Stimulated activated CD4-positive, alpha-beta T cell treated with anti-CD3 and anti-CD28 coated beads, Interleukin-12 subunit alpha, Interleukin-12 subunit beta, amount 100 ng/mL, for 48 hours (primary cell): ENCODE results near the gene ACAP1.

Source experiments
- DNase-seq, 3 donors: peaks; one replicate each; pipeline ENCODE4 v3.0.0-alpha.2; 2020; ENCODE audit warnings: low read depth in 2 of 3, low spot score in 1 of 3

The ACAP1 gene

DNA sequence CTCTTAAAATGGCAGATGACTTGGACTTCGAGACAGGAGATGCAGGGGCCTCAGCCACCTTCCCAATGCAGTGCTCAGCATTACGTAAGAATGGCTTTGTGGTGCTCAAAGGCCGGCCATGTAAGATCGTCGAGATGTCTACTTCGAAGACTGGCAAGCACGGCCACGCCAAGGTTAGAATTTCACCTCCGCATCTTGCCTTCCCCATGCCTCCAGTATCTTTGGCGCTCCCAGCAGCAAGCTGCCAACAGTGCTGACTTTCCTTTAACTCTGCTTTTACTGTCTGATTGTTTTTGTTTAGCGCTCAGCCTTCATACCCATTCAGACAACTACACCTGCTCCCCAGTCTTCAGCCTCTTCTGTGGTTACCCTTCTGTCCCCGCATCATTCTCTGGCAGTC is 26.7 kb upstream of the ACAP1 start:
- DNase-seq, result no peak

DNA sequence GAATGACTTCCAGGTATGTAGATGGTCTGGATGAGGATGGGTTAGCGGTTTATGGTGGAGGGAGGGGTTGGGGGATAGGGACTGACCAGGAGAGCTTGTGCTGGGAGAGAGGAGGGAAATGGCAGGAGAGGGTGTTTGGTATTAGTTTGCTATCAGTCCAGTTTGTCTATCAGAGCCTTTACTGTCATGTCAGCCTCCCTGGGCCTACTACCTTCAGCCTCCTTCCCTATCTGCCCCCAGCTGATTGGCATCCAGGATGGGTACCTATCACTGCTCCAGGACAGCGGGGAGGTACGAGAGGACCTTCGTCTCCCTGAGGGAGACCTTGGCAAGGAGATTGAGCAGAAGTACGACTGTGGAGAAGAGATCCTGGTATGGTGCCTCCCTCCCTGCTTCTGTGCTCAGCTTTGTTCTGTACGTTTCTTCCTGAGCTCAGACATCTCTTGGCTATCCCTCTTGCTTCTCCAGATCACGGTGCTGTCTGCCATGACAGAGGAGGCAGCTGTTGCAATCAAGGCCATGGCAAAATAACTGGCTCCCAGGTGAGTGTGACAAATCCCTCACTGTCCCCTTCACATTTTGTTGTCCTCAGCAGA is 25.1 kb upstream of the ACAP1 start:
- DNase-seq, result no peak

DNA sequence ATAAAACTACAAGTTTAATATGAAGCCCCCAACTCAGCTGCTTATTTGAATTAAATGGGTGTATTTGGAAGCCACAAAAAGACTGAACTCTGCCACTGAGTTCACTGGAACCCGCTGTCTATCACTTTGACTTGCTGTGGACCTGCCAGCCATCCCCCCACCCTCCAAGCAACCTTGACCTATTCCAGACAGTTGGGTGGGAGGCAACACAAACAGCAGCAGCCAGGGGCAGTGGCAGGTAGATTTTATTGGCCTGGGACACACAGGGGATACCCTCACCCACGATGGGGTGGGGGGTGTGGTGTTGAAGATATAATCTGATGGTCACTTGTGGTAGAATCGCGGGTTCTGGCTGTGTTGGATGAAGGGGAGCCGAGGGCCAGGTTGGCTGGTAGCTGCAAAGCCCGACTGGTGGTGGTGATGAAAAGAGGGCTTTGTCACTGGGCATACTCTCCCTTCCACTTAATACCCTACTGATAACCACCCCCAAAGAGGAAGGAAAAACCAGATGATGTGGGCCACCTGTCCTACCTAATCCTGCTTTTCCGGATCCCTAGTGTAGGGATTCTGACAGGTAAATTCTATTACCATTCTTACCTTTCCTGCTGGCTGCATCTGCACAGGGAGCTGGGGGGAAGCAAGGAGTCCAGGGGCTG is 23.8 kb upstream of the ACAP1 start:
- DNase-seq, result no peak

DNA sequence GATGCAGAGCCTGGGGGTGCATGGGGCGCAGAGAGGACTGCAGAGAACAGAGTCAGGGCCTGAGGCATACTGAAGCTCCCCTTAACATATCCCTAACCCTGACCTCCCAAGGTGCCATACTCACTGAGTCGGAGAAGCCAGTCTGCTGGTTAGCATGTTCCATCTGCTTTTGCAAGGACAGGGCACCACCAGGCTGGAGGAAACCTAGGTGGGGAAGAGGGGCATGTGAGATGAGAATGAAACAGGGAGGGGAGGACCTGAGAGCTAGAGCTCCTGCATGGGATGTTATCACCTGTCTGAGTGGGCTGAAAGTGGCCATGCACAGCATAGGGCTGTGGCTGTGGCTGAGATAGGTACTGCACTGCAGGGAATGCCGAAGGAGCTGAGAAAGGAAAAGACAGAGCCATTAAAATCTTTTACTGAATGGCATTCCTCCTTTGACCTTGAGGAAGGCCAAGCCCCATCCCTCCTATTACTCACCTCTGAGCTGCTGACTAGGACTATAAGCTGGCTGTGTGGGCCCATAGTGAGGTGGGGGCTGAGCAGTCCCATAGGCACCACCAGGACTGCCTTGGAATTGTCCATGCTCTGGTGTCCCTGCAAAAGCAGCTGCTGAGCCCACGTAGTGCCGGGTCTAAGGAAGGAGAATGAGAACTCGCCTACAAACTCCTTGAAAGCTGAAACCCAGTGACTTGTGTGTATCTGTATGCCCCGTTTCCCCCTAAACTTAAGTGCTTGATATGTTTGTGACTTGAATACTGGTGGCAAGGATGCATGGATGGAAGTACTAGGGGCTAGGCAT is 23.0 kb upstream of the ACAP1 start:
- peak in 1 of 3 donors; percentile 26 for DNase-seq

DNA sequence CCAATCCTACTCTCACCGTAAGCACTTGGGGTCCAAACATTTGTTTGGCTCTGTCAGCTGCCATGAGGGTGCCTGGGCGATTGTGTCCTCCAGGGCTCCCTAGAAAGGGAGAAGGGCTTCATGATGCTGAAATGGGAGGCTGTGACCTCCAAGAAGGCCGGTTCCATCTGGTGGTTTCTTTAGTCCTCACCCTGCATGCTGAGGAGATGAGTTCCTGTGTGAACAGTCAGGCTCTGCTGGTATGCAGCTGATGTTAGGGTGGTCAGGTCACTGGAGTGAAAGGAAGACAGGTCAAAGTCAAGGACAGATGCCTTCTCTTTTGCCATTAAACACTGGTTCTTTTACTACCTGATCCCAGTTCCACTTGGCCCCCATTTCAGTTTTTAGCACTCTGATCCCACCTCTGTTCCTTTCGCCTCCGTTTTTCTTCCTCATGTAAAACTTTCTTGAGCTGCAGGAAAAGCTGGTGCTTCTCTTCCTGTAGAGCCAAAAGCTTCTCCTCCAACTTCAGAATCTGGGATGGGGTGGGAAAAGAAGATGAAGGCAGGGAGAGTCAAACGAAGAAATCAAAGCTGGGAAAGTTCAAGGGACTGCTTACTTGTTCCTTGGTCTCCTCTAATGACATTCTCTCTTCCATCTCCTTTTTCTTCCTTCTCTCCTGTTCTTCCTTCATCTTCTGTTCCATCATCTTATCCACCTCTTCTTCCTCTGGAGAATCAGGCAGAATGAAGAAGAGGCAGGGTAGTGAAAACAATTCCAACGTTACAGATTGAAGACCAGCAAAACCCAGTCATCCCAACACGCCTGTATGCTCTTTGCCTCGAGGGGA is 22.2 kb upstream of the ACAP1 start:
- DNase-seq, result no peak

DNA sequence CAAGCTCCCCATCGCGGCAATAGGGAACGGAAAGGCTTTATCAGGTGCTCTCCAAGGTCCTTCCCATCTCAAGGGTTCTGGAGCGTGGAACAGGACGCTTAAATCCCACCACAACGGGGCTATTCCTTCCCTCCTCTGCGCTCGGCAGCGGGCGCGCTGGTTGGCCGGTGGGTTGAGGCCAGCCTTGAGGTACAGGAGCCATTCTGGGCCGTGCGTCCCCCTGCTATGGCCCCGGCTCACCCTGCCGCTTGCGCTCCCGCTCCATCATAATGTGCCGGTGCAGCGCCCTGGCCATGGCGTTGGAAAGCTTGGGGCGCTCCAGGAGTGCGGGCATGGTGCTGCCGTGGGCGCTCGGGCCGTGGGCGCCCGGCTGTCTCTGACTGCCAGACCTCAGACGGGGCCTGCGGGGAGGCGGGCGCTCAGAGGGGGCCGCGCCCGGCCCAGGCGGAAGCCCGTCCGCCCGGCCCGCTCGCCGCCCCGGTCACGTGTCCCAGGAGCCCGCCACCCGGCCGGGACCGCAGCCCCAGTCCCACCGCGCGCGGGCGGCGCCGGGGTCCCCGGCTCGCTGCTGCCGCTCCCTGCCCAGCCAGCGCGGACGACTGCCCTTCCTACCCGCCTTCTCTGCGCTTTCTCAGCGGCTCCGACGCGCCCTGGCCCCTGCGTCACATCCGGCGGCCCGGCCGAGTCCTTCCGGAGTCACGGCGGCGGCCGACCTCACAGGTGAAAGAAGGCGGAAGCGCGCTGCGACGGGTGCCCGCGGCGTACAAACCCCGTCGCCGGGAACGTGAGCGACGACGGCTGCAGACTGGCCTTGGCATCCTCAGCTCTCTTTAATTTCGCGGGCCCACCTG is 21.4 kb upstream of the ACAP1 start, which contains the start of gene GPS2:
Gene GPS2, minus strand, starts transcription at position 642 of the 851 bp plus-strand sequence. Its CDS starts 308 bp downstream, at position 334.
- peak; percentile 87 to 91 (median 88) for DNase-seq

DNA sequence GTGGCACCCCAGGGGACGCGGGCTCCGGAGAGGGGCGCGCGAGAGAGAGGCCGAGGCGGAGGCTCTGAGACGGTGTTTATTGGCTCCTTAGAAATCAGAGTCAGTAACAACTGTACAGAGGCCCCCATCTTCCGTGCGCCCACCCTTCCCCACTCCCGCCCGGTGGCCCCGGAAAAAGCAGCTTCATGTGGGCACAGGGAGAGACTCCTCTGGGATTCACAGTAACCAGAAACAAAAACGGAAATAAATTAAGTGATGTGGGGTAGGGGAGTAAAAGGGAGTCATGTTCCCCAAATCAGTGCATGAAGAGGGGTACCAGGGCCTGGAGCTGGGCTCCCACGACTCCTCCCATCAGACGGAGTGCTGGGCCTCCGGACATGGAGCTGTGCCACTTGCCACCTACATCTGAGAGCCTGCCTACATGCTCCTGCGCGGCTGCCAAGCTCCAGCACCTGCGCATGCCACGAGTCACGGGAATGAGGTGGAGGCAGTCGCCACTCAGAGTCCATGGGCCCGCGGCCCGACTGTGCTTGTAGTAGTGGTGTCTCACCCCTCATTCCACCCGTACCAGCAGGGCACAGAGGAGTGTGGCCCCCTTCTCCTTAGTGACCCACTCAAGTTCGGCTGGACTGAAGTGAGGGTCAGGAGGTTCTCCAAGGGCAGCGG is 20.6 kb upstream of the ACAP1 start:
- no peak for DNase-seq

DNA sequence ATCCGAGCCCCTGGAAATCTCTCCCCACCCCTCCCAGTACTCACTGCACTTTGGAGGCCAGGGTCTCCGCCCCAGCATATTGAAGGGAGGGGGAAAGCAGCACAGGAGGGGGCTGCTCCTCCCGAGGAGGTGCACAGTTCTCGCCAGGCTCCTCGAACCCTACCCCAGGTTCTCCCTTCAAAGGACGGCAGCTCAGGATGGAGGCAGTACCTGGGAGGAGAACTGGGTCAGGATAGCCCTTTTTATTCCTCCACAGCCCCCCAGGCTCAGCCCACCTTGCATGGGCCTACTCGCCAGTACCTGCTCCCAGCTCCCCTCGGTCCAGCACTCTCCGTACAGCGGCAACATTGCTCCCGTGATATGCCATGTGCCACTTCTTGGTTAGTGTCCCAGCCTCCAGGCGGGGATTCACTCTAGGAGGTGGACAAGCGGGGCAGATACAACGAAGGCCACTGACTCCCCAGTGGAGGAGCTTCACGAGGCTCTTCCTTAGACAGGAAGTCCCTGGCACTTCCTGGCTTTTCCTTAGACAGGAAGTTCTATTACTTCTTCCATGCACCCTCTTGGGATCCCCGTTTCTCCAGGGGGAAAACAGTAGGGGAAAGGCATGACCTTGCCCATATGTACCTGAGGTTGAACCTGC is 19.0 kb upstream of the ACAP1 start:
- DNase-seq, result no peak

DNA sequence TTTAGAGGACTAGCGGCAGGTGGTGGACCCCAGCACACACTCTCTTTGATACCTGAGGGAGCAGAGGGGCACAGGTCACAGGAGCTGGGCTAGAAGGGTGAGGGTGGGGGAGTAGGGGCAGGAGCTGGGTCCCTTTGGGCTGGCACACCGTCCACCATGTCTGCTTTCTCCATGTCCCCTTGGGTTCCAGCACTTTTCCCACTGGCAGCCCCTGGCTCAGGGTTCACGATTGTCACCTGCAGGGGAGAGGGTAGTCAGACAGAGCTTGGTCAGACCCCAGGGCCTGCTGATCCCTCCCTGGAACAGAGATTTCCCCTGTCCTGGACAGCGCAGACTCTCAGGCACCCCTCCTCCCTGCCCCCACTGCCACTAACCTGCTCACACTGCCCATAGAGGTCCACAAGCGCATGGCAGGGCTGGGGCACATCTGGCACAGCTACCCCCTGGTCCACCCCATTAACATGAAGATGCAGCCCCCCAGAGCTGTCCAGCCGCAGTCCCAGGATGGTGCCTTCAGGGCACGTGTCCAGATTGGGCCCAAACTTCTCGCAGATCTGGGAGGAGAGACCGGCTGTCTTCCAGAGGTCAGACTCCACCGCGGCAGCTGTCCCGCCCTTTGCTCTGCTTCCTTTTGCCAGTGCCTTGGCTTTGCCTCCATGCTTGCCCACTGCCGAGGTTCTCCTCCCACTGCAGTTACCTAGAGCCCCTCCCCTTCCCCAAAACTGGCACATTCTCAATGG is 18.0 kb upstream of the ACAP1 start:
- no peak for DNase-seq

DNA sequence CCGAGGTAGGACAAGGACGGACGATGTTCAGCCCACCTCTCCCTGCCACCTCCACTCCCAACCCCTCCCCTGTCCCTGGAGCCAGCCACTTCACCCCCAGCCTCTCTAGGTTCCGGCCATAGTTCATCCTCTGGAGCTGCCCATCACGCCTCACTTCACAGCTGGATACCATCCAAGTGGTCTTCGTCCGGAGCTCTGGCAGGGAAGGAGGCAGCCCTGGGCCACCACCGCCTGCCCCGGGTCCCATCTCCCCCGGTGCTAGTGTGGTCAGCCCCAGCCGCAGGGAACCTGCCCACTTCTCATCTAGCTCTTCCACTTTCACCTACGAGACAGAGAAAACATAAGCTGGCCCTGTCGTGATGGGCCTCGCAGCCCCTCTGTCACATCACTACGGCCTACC is 14.9 kb upstream of the ACAP1 start:
- DNase-seq, result no peak

DNA sequence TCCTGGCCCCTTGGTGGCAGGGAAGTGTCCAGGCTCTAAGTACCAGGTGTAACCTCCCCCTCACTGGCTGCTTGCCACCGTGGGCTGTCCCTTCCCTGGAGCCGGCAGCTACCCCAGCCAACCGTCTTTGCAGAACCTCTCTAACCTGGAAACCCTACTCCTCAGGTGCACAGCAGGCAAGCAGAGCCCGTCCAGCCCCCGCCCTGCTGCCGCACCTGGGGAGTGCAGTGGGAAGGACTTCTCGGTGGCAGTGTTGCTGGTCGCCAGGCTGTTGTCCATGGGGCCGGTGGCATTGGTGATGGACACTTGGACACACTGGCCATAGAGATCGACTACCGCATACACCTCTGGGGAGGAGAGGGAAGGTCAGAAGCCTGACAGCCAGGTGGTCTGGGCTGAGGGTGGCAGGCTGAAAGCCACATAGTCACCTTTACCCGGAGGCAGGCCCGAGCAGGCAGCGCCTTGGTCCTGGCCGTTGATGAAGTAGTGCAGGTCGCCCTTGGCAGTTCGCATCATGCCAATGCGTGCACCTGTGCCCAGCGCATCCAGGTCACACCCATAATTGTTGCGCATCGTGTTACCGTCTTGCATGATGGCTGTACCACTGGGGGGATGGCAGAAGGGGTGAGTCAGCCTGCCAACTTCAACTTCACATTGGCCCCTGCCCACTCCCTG is 13.7 kb upstream of the ACAP1 start:
- no peak for DNase-seq

DNA sequence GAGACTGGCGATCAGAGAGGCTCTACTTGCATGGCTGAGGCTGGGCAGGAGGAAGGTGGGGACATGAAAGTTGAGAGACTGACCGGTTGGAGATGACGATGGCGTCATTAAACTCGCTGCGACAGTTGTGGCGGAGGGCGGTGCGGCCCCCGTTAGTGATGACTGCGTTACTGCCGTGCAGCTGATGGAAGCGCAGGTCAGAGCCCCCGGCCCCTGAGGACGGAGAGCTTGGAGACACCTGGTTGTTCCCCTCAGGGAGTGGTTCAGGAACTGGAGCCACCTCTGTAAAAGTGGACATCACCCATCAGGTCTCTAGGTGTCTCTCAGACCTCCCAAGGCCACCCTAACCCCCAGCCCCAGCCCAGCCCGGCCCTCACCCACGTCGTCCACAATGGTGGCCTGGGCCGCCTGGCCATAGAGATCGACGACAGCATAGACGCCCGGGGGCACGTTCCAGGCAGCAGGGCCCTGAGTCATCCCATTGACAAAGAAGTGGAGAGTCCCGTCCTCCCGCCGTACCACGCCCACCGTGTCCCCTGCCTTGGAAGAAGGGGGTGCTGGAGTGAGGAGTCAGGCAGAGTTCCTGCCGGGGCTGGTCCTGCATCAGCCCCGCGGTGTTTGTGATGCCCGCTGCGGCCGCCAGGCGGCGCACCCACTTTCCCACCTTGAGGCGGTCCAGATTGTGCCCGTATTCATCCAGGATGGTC is 12.4 kb upstream of the ACAP1 start:
- DNase-seq, result peak; percentile 36 to 69 (median 56)

DNA sequence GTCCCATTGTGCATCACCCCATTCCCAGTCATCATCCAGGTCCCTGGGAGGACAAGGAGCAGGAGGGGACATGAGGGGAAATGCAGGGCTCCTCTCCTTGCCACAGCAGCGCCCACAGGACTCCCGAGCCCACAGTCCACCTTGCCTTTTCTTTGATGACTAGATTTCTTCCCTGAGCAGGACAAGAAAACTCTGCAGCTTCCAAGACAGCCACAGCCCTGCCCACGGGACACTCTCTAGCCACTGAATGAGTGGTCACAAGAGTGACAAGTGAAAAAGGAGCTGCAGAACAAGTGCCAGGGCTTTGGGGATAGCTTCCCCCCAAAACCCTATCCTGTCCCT is 11.9 kb upstream of the ACAP1 start:
- no peak for DNase-seq

DNA sequence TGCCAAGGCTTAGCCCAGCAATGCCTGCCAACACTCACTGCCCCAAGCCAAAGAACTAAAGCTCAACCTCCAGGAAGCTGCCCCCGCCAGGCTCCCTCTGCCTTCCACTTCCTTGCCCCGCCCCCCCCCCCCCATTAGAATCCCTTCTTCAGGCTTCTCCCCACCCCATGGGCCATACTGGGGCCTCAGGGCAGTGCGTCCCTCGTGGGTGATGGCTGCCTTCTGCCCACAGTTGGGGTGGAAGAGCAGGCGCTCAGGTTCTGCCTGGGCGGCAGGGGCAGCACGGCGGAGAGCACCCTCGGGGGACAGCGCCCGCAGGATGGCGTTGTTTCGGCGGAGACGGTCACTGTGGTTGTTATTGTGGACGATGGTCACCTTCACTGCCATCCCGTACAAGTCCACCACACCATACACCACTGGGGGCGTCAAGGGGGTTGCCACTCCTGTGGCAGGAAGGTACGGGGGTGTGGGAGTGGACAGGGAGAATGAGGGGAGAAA is 11.2 kb upstream of the ACAP1 start:
- DNase-seq, result no peak

DNA sequence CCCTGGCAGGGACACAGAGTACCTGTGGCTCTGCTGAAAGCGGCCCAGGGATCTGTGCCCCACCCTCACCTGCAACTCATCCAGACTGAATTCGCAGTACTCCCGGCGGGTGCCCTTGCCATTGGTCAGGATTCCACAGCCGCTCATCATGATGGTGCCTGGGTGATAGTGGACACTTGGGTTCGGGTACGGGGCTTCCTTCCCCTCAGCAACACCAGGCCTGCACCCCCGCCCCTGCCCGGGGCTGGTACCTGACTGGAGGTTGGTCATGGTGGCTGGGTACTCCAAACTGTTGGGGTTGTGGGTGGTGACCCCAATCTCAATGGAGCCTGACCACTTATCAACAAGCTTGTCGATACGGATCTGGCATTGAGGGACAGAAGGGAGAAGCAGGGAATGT is 10.1 kb upstream of the ACAP1 start:
- DNase-seq, result no peak

DNA sequence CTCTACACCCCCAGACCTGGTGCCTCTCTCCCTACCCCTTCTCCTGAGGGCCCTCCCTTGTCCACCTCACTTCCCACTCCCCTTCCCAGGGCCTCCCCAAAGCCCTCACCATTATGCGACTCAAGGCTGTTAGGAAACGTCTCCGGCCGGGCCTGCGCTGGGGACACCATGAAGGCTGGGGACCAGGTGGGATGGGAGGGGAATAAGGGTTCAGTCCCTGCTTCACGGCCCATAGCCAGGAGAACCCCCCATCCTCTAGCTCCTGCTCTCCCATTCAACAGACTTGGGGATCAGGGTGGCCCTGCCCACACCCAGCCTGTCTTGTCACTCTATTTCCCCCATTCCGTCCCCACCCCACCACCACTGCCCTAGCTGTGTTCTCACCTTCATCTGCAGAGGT is 9.3 kb upstream of the ACAP1 start:
- no peak for DNase-seq

DNA sequence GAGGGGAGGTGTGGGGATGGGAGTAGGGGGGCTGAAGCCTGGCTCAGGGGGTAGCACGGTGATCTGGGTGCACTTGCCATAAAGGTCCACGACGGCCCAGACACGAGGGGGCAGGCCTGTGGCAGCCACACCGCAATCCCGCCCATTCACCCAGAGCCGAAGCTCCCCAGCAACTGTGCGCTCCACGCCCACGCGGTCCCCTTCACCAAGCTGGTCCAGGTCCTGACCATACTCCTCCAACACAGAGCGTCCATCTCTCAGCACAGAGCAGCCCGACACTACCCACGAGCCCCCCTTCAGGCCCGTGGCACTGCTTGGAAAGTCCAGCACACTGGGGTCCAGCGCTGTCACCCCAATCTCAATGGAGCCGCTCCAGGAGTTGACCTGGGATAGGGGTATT is 8.8 kb upstream of the ACAP1 start:
- no peak for DNase-seq

DNA sequence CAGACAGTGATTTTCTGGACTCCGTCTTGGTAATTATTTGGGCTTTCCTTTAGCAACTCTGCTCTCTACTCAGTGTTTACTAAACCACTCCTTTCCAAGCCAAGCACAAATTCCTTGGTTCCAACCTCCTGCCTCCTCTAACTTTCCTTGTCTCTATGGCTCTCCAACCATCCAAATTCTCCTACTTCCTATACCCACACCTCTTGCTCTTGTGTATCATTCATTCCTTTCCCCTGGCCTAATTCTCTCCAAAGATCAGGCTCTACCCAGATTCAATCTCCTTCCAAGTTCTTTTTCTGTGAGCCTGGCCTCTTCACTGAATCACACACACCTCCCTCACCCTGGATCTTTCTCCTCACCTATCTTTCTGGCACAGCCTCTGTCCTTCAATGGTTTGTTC is 8.3 kb upstream of the ACAP1 start:
- DNase-seq, result no peak
